HepG2 (cell line): ENCODE results near the gene ARFGEF3. TPM values are rescaled to one million over a fixed set of nuclear protein-coding genes. Genes with fewer than 3 reads are reported as not detected.

Experiments used
- ARID2 ChIP-seq: sonication (generic); formaldehyde crosslinking; IDR thresholded peaks from 2 replicates; pipeline ENCODE4 v1.8.1; 2022; ENCODE audit warnings: mild to moderate bottlenecking, missing genetic modification reagents, borderline replicate concordance
- ARID5B ChIP-seq: IDR thresholded peaks from 2 replicates; pipeline ENCODE4 v1.4.0; 2020; ENCODE audit warnings: mild to moderate bottlenecking, missing genetic modification reagents
- ATRX ChIP-seq: sonication (generic); formaldehyde crosslinking; IDR thresholded peaks from 2 replicates; pipeline ENCODE4 v1.4.0; 2020; ENCODE audit warnings: missing genetic modification reagents, borderline replicate concordance
- CENPBD1 ChIP-seq: sonication (generic); formaldehyde crosslinking; IDR thresholded peaks from 2 replicates; pipeline ENCODE4 v1.8.0; 2022; ENCODE audit warnings: missing genetic modification reagents, low read depth, mild to moderate bottlenecking, borderline replicate concordance
- CHD2 ChIP-seq: IDR thresholded peaks from 2 replicates; pipeline ENCODE4 v1.6.1; 2011; ENCODE audit warnings: low read depth, low read length, improper control_type of control experiment
- DPF2 ChIP-seq: sonication (generic); formaldehyde crosslinking; IDR thresholded peaks from 2 replicates; pipeline ENCODE4 v1.4.0; 2020; ENCODE audit warnings: mild to moderate bottlenecking, low read depth, missing genetic modification reagents, borderline replicate concordance
- EHMT2 ChIP-seq: fragments of 200-600 bp; sonication (generic); IDR thresholded peaks from 2 replicates; pipeline ENCODE4 v1.7.0; 2017; ENCODE audit warnings: antibody characterized with exemption, low read depth, low read length, borderline replicate concordance
- GTF2F1 ChIP-seq: fragments of 150-350 bp; IDR thresholded peaks from 2 replicates; pipeline ENCODE4 v1.6.1; 2014; ENCODE audit warnings: low read length
- IKZF4 ChIP-seq: sonication (generic); formaldehyde crosslinking; IDR thresholded peaks from 2 replicates; pipeline ENCODE4 v1.5.1; 2020; ENCODE audit warnings: borderline replicate concordance, mild to moderate bottlenecking, low read depth, missing genetic modification reagents; ENCODE audit errors: not compliant biosample characterization
- IRF2 ChIP-seq: IDR thresholded peaks from 2 replicates; pipeline ENCODE4 v1.6.1; 2018; ENCODE audit warnings: missing genetic modification reagents, missing compliant biosample characterization
- NFRKB ChIP-seq: fragments of 450-650 bp; IDR thresholded peaks from 2 replicates; pipeline ENCODE4 v1.6.1; 2017
- REPIN1 ChIP-seq: sonication (generic); formaldehyde crosslinking; IDR thresholded peaks from 2 replicates; pipeline ENCODE4 v1.8.0; 2022; ENCODE audit warnings: missing genetic modification reagents, low read depth, mild to moderate bottlenecking, borderline replicate concordance
- SOX5 ChIP-seq: IDR thresholded peaks from 2 replicates; pipeline ENCODE4 v1.6.1; 2016; ENCODE audit warnings: borderline replicate concordance
- SP140L ChIP-seq: sonication (generic); formaldehyde crosslinking; IDR thresholded peaks from 2 replicates; pipeline ENCODE4 v1.4.0; 2020; ENCODE audit warnings: missing genetic modification reagents, borderline replicate concordance
- TFDP1 ChIP-seq: IDR thresholded peaks from 2 replicates; pipeline ENCODE4 v1.6.1; 2016; ENCODE audit warnings: missing compliant biosample characterization, missing genetic modification reagents, borderline replicate concordance
- TFDP2 ChIP-seq: sonication (generic); formaldehyde crosslinking; IDR thresholded peaks from 2 replicates; pipeline ENCODE4 v1.4.0; 2020; ENCODE audit warnings: missing genetic modification reagents
- ZMAT3 ChIP-seq: sonication (generic); formaldehyde crosslinking; conservative IDR thresholded peaks from 2 replicates; pipeline ENCODE4 v1.7.0; 2021; ENCODE audit warnings: missing genetic modification reagents
- ZNF550 ChIP-seq: sonication (generic); formaldehyde crosslinking; IDR thresholded peaks from 2 replicates; pipeline ENCODE4 v1.4.0; 2020; ENCODE audit warnings: mild to moderate bottlenecking, missing genetic modification reagents, borderline replicate concordance
- ZNF850 ChIP-seq: sonication (generic); formaldehyde crosslinking; conservative IDR thresholded peaks from 2 replicates; pipeline ENCODE4 v1.9.0; 2021; ENCODE audit warnings: mild to moderate bottlenecking, missing genetic modification reagents
- polyA plus RNA-seq, 8 experiments: library from polyadenylated mRNA; depleted of rRNA in 3 of 8; stranded (reverse) in 7 of 8; unstranded in 1 of 8; fragments of >200 nt; fragmentation: Illumina TruSeq in 4 of 8; extraction: Trizol in 4 of 8; gene quantifications; 2 replicates each; pipeline versions ENCODE4 v1.2.1 to v1.2.3, GENCODE V29; 2011 to 2016; ENCODE audit warnings: low read depth in 4 of 8, missing spikeins in 1 of 8, mixed read lengths in 1 of 8; ENCODE audit not compliant: insufficient read depth in 1 of 8
- total RNA-seq, 5 experiments: library from RNA; depleted of rRNA; stranded (reverse); fragments of >200 nt; fragmentation: Illumina TruSeq; extraction: Trizol; gene quantifications; 2 replicates each; pipeline ENCODE4 v1.2.3, GENCODE V29; 2016; ENCODE audit warnings: low read depth in 1 of 5

ARFGEF3 gene
- total and polyA plus RNA-seq, 2 of the 13 experiments (the other 11 are each of a cell fraction or from before 2014, with no cell fraction given), result 0.60 to 2.6 TPM

GRCh38 chr6:138257638-138258040, 95.9 kb downstream of the ARFGEF3 start (continued):
- TF ChIP-seq SP140L (CRISPR knock-in tag), result no peak
- no peak for TF ChIP-seq DPF2 (CRISPR knock-in tag)
- TF ChIP-seq IRF2, result no peak; the same call in 1 of the 2 replicates
- no peak for TF ChIP-seq ZNF550 (CRISPR knock-in tag)
- TF ChIP-seq ATRX (CRISPR knock-in tag), result no peak
- TF ChIP-seq NFRKB, result no peak
- no peak for TF ChIP-seq EHMT2
- no peak for TF ChIP-seq ZMAT3 (CRISPR knock-in tag)
- TF ChIP-seq ARID2 (CRISPR knock-in tag), result no peak
- peak; percentile 91 for TF ChIP-seq ARID5B
- no peak for TF ChIP-seq IKZF4 (CRISPR knock-in tag)
- no peak for TF ChIP-seq ZNF850 (CRISPR knock-in tag)
- no peak for TF ChIP-seq REPIN1 (CRISPR knock-in tag)
- peak; percentile 93 for TF ChIP-seq SOX5 (CRISPR knock-in tag)
- TF ChIP-seq TFDP1, result no peak
- no peak for TF ChIP-seq GTF2F1
- no peak for TF ChIP-seq CHD2
- TF ChIP-seq TFDP2 (CRISPR knock-in tag), result no peak
- TF ChIP-seq CENPBD1, result no peak
